Type B pancreatic cell (in vitro differentiated cells): ENCODE results near the gene CMTR2. TPM values are rescaled to one million over a fixed set of nuclear protein-coding genes. Genes with fewer than 3 reads are reported as not detected.

Experiments used
- DNase-seq: peaks from one replicate; pipeline ENCODE4 v3.0.0; 2021; ENCODE audit warnings: mixed read lengths; ENCODE audit not compliant: unreplicated experiment; ENCODE audit errors: extremely low spot score
- H3K27ac Mint-ChIP-seq: 2 replicates; pipeline ENCODE4 v1.8.0; 2021; ENCODE audit warnings: mild to moderate bottlenecking, mixed read lengths
- H3K27me3 Mint-ChIP-seq: 2 replicates; pipeline ENCODE4 v1.8.0; 2021; ENCODE audit warnings: mixed read lengths
- H3K36me3 Mint-ChIP-seq: 2 replicates; pipeline ENCODE4 v1.8.0; 2021; ENCODE audit warnings: mixed read lengths
- H3K4me1 Mint-ChIP-seq: one replicate; pipeline ENCODE4 v1.8.0; 2021; ENCODE audit warnings: mixed read lengths; ENCODE audit not compliant: unreplicated experiment
- H3K4me3 Mint-ChIP-seq: 2 replicates; pipeline ENCODE4 v1.8.0; 2021; ENCODE audit warnings: mild to moderate bottlenecking, mixed read lengths
- H3K9me3 Mint-ChIP-seq: 2 replicates; pipeline ENCODE4 v1.8.0; 2021; ENCODE audit warnings: mixed read lengths
- CTCF ChIP-seq: fragments of 200-600 bp; sonication (generic); conservative IDR thresholded peaks from 2 replicates; pipeline ENCODE4 v1.5.0; 2021; ENCODE audit warnings: antibody characterized with exemption, mild to moderate bottlenecking
- total RNA-seq: library from RNA; stranded (reverse); gene quantifications from 2 replicates; pipeline ENCODE4 v1.2.1, GENCODE V29; 2021; ENCODE audit warnings: low replicate concordance

CMTR2 gene
- total RNA-seq, 1 donor from 2014 or later, result 30.2 TPM

DNA sequence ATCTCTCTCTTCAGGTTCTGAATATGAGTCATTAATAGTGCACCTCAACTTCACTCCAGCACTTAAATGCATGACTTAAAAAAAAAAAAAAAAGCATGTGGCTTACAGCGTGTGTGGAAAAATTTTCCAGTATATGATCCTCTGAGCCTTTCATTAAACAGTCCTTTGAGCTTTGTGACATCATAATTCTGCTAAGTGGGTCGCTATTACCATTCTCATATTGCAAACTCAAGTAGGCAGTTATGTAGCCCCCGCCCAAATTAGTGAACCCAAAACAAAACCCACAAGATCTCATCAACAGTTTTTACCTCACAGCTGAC is 672 bp downstream of the CMTR2 start:
- peaks cover 19% of the 10 kb centered on the region for H3K4me1 Mint-ChIP-seq
- H3K27ac Mint-ChIP-seq, result peak overlapping the region; percentile 80
- peaks cover 30% of the 10 kb centered on the region for H3K36me3 Mint-ChIP-seq
- H3K9me3 Mint-ChIP-seq, result peaks cover 5% of the 10 kb centered on the region
- no peak for DNase-seq
- peaks cover 6% of the 10 kb centered on the region for H3K27me3 Mint-ChIP-seq
- TF ChIP-seq CTCF, result no peak
- peak overlapping the region; percentile 90 for H3K4me3 Mint-ChIP-seq

- Mint-ChIP-seq H3K27ac (peak overlapping the region; percentile 80), H3K36me3 (peaks cover 36% of the 10 kb centered on the region), H3K9me3 (peaks cover 5% of the 10 kb centered on the region), H3K4me1 (peaks cover 19% of the 10 kb centered on the region), H3K27me3 (peaks cover 6% of the 10 kb centered on the region), H3K4me3 (peak overlapping the region; percentile 90)
- no peak for DNase-seq
- no peak for TF ChIP-seq CTCF
These were observed 1.3 kb downstream of the CMTR2 start for GRCh38 chr16:71287911-71288310.

DNA sequence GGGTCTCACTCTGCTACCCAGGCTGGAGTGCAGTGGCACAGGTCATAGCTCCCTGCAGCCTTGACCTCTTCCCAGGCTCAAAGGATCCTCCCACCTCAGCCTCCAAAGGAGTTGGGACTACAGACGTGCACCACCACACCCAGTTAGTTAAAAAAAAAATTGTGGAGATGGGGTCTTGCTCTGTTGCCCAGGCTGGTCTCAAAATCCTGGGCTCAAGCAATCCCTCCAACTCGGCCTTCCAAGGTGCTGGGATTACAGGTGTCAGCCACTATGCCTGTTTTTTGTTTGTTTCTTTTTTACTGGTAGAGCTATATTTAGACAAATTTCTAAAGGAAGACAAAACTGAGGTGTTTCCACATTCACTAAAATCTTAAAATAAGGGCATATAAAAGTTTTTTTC is 1.7 kb downstream of the CMTR2 start:
- H3K4me3 Mint-ChIP-seq, result peak overlapping the region; percentile 90
- no peak for TF ChIP-seq CTCF
- DNase-seq, result no peak
- peaks cover 6% of the 10 kb centered on the region for H3K27me3 Mint-ChIP-seq
- H3K4me1 Mint-ChIP-seq, result peaks cover 19% of the 10 kb centered on the region
- H3K36me3 Mint-ChIP-seq, result peaks cover 39% of the 10 kb centered on the region
- peak overlapping the region; percentile 80 for H3K27ac Mint-ChIP-seq
- peaks cover 5% of the 10 kb centered on the region for H3K9me3 Mint-ChIP-seq

DNA sequence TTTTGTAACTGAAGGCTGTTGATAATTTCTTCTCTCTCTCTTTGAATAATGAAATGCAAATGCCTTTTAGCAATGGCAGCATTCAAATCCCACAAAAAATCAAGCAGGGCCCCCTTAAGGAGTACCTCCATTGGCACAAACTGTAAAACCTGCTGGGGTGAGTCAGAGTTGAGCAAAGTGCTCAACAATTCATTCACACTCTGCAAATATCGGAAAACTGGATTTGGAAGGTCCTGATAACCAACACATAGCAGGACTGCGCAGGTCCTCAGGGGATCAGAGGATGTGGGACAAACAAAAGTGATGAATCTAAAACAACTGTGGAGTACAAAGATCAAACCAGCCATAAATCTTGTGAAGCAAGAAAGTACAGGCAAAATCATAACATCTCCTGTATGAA is 5.6 kb downstream of the CMTR2 start:
- no peak for DNase-seq
- H3K27ac Mint-ChIP-seq, result no peak overlapping the region
- no peaks in the 10 kb centered on the region for H3K9me3 Mint-ChIP-seq
- H3K4me3 Mint-ChIP-seq, result no peak overlapping the region
- peaks cover 44% of the 10 kb centered on the region for H3K36me3 Mint-ChIP-seq
- H3K27me3 Mint-ChIP-seq, result no peaks in the 10 kb centered on the region
- TF ChIP-seq CTCF, result no peak
- H3K4me1 Mint-ChIP-seq, result peaks cover 18% of the 10 kb centered on the region

DNA sequence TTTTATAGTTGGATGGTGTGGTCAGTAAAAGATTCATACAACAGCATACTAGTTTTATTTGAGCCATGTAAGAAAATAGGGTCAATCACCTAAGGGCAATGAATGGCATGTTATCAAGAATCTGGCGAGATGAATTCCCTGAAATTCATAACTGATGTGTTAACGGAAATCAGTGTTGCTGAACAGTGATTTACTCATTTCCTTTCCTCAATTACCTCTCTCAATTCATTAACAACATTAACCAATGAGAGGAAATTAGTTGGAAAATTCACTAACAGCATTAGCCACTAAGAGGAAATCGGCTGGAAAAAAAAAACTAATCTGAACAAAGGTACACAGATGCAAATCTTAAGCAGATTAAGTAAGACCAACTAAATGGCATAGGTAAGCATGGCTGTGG is 6.3 kb downstream of the CMTR2 start:
- H3K27ac Mint-ChIP-seq, result no peak overlapping the region
- no peak for DNase-seq
- no peak for TF ChIP-seq CTCF
- H3K4me3 Mint-ChIP-seq, result no peak overlapping the region
- H3K27me3 Mint-ChIP-seq, result no peaks in the 10 kb centered on the region
- H3K4me1 Mint-ChIP-seq, result peaks cover 11% of the 10 kb centered on the region
- H3K9me3 Mint-ChIP-seq, result no peaks in the 10 kb centered on the region
- peaks cover 39% of the 10 kb centered on the region for H3K36me3 Mint-ChIP-seq
